Fibroblast of the conjunctiva (primary cell): ENCODE measurements around the gene ZNF701.
"Not testable (repeated sequence)": the region's sequence is repeated elsewhere in the genome, so short reads cannot be mapped to it uniquely, and the experiment has no call there.

Experiments used
- DNase-seq: peaks from one replicate; pipeline ENCODE4 v3.0.0-alpha.2; 2010; ENCODE audit warnings: low read depth

Gene ZNF701

DNA sequence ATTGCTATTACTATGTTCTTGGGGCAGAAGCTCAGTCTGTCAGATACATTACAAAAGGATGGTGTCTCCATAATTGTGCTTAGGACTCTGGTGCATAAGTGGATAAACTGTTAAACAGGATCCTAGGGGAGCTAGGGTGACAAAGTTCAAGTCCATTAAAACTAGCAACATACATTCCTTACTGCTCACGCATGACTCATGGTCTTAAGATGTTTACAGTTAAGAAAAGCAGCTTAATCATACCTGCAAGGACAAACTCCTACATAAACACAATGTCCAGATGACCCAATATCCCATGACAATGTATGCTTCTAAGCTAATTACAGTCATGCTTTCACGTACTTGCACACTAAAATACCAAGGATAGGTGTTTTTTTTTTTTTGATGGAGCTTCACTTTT lies 3.5 kb upstream of the ZNF701 start:
- DNase-seq = no peak

DNA sequence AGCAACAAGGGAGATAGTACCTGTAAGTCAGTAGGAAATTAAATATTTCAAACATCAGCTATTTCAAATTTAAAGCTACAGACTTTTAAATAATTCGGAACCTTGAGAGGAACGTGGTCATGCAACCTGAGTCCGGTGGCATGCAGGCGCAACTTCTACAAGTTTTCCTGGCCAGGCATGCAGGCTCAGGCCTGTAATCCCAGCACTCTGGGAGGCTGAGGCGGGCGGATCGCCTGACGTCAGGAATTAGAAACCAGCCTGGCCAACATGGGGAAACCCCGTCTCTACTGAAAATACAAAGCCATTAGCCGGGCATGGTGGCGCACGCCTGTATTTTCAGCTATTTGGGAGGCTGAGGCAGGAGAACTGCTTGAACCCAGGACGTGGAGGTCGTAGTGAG lies 2.2 kb upstream of the ZNF701 start:
- DNase-seq = no peak

DNA sequence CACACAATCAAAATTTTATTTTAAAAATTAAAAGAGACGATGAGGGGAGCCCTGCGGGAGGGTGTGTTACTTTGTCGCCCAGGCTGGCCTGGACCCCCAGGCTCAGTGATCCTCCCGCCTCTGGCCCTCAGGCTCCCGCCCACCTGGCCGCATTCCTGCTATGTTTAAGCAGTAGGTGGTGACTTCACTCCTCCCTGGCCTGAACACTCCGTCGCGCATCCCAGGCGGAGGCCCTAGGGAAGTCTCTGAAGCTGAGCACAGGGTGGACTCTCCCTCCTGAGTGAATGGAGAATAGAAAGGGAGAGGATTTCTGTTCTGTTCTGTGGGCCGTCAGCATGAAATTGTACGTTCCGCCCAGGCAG lies 468 bp upstream of the ZNF701 start:
- not testable (repeated sequence) for DNase-seq

DNA sequence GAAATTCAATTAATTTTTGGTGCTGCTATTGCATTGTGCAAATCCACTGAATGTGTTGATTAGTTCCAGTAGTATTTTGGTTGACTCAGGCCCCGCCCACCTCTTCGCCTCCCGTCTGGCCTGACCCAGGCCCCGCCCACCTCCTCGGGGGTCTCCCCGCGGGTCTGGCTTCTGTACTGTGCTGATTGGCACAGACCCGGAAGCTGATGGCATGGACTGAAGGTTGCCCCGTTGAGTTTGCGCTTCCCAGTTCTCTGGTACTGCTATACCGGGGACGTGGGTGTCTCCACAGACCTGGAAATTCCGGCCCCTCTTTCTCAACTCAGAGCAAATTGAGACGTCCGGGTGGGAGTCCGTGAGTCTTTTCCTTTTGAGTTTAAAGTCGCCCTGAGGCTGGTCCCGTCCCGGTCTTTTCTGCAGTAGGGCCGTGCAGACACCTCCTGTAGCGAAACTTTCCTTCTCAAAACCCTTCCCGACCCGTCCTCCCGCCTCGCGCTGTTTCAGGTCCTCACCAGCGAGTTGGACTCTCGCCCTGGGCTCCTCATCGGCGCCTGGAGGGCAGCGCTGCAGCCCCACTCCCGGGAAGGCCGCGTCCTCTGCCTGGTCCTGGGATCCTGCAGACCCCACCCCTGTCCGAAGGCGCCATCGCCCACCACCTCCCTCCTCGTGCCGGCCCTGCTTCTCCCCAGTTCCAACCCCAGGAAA lies 14.8 kb downstream of the ZNF701 start:
- DNase-seq = no peak

DNA sequence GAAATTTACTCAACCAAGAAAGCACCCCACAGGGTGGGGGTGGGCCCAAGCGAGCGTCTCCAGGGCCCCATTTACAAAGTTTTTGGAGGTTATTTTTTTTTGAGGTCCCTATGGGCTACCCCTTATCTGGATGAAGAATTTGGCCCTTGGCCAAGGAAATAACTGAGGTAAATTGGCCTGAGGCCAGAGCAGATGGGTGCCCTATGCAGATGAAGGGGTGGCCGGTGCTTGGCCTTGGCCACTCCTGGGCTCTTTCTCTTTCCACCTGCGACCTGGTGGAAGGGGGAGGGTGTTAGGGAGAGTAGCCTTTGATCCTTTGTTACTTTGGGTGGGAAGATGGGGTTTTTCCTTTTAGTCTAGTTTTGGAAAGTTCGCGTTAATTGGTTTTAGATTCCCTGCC lies 15.5 kb downstream of the ZNF701 start:
- no peak for DNase-seq

DNA sequence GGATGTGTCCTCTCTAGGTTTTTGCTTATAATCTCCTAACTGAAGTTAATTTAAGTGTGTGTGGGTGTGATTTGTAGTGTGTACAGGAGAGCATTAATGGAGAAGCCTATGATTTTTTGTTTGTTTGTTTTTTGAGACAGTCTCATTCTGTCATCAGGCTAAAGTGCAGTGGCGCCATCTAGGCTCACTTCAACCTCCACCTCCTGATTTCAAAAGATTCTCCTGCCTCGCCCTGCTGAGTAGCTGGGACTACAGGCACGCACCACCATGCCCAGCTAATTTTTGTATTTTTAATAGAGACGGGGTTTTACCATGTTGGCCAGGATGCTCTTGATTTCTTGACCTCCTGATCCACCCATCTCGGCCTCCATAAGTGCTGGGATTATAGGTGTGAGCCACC lies 20.6 kb downstream of the ZNF701 start:
- no peak for DNase-seq

DNA sequence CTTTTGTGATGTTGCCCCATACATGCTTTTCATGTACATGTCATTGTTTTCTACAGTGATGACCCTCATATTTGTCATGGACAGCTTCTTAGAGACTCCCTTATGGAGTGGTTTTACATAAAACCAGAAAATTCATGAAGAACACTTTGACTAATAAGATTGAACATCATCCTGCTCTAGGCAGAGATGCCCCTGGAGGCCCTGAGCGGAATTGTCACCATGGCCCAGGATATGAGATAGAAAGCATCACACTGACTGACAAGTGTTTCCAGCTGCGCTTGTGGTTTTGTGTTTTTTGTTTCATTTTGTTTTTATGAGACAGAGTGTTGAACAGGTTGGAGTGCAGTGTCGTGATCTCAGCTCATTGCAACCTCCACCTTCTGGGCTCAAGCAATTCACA lies 22.2 kb downstream of the ZNF701 start:
- no peak for DNase-seq

DNA sequence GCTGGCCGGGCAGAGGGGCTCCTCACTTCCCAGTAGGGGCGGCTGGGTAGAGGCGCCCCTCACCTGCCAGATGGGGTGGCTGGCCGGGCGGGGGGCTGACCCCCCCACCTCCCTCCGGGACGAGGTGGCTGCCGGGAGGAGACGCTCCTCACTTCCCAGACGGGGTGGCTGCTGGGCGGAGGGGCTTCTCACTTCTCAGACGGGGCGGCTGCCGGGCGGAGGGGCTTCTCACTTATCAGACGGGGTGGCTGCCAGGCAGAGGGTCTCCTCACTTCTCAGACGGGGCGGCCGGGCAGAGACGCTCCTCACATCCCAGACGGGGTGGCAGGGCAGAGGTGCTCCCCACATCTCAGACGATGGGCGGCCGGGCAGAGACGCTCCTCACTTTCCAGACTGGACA lies 23.4 kb downstream of the ZNF701 start:
- DNase-seq = not testable (repeated sequence)

DNA sequence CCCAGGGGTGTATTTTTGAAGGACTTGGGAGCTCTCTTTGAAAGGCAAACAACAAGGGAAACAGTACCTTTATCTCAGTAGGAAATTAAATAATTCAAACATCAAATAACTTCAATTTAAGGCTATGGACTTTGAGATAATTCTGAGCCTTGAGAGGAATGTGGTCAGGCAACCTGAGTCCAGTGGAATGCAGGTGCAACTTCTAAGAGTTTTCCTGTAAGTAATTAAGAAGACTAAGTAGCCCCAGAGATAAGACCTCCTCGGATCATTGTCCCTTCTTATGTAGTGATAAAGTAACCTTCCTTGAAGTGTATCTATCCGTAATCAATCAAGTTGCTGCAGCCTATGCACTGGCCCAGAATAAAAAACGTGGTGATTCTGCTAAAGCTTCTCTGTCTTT lies 29.2 kb downstream of the ZNF701 start:
- DNase-seq = no peak

DNA sequence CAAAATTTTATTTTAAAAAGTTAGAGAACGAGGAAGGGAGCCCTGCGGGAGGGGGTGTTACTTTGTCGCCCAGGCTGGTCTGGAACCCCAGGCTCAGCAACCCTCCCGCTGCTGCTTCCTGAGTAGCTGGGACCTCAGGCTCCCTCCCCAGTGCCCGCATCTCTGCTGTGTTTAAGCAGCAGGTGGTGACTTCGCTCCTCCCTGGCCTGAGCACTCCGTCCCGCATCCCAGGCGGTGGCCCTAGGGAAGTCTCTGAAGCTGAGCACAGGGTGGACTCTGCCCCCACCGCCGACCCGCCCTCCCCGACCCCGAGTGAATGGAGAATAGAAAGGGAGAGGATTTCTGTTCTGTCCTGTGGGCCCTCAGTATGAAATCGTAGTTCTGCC lies 30.5 kb downstream of the ZNF701 start:
- DNase-seq = no peak

DNA sequence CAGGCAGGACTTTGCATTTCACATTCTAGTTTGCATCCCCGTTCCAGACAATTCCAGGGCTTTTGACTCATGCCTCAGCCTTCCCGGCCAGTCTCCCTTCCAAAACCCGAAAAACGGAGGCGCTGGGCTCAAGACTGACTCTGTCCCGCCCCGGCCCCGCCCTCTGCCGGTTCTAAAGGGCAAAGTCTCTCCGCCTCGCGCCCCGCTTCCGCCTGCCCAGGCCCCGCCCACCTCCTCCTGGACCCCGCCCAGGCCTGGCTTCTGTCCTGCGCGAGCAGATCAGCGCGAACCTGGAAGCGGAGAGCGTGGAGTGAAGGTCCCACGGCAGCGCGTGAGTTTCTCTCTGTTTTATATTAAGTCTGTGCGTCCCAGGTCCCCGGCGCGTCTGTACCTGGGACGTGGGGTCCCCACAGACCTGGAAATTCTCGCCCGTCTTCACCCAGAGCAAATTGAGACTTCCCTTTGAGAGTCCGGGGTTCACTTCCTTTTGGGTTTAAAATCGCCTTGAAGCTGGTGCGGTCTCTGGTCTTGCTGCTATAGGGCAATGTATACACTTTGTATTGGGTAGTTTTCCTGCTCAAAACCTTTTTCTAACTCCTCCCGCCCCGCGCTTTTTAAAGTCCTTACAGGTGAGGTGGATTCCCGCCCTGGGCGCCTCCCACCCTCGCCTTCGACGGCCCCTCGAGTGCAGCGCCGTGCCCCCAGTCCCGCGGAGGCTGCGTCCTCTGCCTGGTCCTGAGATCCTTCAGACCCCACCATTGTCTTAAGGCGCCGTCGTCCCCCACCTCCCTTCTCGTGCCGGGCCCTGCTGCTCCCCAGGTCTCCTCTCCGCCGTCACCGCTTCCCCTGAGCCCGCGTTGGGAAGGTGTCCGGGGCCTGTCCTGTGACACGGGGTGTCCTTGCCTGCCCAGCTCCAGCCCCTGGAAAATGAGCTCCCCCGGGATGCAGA lies 31.2 kb downstream of the ZNF701 start:
- peak; percentile 67 for DNase-seq

DNA sequence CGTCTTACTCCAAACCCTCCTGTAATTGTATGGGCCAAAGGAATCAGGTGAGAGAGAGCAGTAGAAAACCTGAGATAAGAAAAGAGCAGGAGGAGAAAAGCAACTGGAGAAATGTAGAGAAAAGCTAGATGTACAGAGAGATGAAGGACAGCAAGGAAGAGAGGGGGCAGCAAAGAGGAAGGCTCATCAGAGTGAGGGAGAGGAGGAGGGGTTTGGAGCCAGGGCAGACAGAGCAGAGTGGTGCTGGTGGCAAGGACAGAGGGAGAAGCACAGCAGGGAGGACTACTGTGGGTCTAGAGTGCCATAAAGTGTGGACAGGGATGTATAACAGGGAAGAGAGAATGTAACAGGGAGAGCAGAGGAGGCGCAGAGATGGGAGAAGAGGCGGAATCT lies 31.9 kb downstream of the ZNF701 start:
- DNase-seq = not testable (repeated sequence)

DNA sequence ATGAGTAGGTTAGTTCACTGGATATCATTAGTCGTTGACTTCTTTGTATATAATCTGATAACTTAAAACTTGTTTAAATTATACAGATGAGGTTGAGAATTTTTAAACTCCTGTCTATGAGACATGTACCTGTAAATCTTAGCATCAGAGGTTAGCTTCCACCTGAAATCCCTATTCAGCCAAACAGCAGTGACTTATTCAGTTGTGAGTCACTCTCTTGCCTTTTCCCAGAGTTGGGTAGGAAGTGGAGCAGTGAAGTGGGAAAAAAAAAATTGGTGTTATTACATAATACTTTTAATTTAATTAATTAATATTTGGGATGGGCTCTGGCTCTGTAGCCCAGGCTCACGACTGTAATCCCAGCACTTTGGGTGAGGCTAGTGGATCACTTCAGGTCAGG lies 32.9 kb downstream of the ZNF701 start:
- no peak for DNase-seq

DNA sequence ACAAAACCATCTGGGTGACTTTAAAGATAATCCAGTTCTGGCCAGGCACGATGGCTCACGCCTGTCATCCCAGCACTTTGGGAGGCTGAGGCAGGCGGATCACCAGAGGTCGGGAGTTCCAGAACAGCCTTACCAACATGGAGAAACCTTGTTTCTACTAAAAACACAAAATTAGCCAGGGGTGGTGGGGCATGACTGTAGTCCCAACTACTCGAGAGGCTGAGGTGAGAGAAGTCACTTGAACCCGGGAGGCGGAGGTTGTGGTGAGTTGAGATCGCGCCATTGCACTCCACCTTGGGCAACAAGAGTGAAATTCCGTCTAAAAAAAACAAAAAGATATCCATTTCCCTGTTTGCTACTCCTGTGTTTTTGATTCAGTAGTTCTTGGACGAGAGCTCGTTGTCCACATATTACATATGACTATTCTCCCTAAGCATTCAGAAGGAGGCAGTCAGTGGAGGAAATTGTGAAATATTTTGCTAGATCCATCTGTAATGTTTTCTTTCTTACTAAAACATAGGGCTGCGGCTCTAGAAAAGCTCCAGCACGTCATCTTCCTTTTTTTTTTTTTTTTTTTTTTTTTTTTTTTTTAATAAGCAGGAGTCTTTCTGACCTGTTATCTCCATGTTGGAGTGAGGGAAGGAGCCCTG lies 33.6 kb downstream of the ZNF701 start:
- no peak for DNase-seq

DNA sequence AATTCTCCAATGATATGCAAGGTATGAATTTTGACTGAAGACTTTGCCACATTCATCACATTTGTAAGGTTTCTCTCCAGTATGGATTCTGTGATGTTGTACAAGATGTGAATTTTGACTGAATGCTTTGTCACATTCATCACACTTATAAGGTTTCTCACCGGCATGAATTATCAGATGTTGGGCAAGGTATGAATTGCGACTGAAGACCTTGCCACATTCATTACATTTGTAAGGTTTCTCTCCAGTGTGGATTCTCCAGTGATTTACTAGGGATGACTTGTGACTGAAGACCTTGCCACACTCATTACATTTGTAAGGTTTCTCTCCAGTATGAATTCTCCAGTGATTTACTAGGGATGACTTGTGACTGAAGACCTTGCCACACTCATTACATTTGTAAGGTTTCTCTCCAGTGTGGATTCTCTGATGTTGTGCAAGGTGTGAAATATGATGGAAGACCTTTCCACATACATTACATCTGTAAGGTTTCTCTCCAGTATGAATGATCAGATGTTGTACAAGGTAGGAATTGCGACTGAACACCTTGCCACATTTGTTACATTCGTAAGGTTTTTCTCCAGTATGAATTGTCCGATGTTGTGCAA lies 43.3 kb downstream of the ZNF701 start:
- no peak for DNase-seq

DNA sequence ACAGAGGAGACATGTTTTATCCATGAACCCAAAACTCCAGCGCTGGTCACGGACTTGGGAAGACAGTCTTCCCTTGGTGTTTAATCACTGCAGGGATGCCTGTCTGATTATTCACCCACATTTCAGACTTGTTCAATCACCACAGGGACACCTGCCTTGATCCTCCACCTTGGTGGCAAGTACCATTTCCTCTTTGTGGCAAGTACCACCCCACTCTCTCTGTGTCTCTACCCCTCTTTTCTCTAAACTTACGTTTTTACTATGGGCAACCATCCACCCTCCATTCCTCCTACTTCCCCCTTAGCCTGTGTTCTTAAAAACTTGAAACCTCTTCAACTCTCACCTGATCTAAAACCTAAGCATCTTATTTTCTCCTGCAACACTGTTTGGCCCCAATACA lies 51.3 kb downstream of the ZNF701 start:
- DNase-seq = no peak

DNA sequence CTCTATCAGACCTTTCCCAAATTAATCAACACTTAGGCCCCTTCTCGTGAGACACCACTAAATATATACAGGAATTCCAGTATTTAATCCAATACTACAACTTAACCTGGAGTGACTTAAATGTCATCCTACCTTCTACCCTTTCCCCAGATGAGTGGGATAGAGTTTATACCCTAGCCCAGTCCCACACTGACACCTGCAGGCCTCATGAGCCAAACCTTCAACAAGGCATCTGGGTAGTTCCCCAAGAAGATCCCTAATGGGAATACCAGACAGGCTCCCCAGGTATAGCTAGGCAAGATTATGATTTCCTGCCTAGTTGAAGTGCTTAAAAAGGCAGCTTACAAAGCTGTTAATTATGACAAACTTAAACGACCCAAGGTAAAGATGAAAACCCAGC lies 52.2 kb downstream of the ZNF701 start:
- no peak for DNase-seq

DNA sequence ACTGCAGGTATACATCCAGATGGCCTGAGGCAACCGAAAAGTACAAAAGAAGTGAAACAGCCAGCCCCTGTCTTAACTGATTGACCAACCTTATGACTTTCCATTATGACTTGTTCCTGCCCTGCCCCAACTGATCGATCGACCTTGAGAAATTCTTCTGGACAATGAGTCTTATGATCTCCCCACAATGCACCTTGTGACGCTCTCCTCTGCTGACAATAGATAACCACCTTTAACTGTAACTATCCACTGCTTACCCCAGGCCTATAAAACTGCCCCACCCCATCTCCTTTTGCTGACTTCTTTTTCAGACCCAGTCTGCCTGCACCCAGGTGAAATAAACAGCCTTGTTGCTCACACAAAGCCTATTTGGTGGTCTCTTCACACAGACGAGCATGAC lies 56.8 kb downstream of the ZNF701 start:
- no peak for DNase-seq

DNA sequence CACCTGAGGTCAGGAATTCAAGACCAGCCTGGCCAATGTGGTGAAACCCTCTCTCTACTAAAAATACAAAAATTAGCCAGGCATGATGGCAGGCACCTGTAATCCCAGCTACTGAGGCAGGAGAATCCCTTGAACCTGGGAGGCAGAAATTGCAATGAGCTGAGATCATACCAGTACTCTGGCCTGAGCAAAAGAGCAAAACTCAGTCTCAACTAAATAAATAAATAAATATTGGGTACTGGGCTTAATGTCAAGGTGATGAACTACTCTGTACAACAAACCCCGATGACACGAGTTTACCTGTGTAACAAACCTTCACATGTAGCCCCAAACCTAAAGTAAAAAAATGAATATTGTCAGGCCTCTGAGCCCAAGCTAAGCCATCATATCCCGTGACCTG lies 57.4 kb downstream of the ZNF701 start:
- DNase-seq = not testable (repeated sequence)

DNA sequence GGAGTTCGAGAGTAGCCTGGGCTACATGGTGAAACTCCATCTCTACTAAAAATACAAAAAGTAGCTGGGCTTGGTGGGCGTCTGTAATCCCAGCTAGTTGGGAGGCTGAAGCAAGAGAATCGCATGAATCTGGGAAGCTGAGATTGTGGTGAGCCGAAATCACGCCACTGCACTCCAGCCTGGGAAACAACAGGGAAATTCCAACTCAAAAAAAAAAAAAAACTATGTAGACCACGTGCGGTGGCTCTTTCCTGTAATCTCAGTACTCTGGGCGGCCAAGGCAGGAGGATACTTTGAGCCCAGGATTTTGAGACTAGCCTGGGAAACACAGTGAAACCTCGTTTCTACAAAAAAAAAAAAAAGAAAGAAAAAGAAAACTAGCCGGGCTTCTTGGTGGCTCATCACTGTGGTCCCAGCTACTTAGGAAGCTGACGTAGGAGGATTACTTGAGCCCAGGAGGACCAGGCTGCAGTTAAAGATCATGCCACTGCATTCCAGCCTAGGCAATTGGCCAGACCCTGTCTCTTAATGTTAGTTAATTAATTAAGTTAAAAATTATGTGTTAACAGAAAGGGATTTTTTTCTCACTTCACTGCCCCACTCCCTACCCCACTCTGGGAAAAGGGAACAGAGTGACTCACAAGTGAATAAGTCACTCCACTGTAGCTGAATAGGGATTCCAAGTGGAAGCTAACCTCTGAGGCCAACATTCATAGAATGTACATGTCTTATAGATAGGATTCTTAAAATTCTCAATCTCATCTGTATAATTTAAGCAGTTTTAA lies 65.9 kb downstream of the ZNF701 start:
- no peak for DNase-seq
